Activated CD4-positive, alpha-beta T cell treated with anti-CD3 and anti-CD28 coated beads for 36 hours (primary cell): Measurements from ENCODE around the gene RASSF5. TPM values are rescaled to one million over a fixed set of nuclear protein-coding genes. Genes with fewer than 3 reads are reported as not detected.

Experiments
- ATAC-seq: fragments of 200-7000 bp; cut with Tn5 transposase; one replicate; pipeline ENCODE4 v1.10.0; 2021; ENCODE audit warnings: mild to moderate bottlenecking, moderate library complexity
- CTCF ChIA-PET: fragments of 350-600 bp; sonication (Branson Sonifier 250); formaldehyde crosslinking; loops from one replicate; lab custom pipeline; 2021; ENCODE audit warnings: antibody characterized with exemption; lab: Charles Lee
- POLR2A ChIA-PET: fragments of 350-600 bp; sonication (Branson Sonifier 250); formaldehyde crosslinking; loops from one replicate; lab custom pipeline; 2021; ENCODE audit warnings: antibody characterized with exemption, inconsistent platforms; lab: Charles Lee
- DNase-seq: peaks from one replicate; pipeline ENCODE4 v3.0.0-alpha.2; 2020
- H3K27ac Mint-ChIP-seq: one replicate; pipeline ENCODE4 v1.8.0; 2021; ENCODE audit warnings: mixed read lengths
- H3K27me3 Mint-ChIP-seq: one replicate; pipeline ENCODE4 v1.8.0; 2021; ENCODE audit warnings: mixed read lengths
- H3K36me3 Mint-ChIP-seq: one replicate; pipeline ENCODE4 v1.8.0; 2021; ENCODE audit warnings: low read depth, mixed read lengths
- H3K4me1 Mint-ChIP-seq: one replicate; pipeline ENCODE4 v1.8.0; 2021; ENCODE audit warnings: mixed read lengths
- H3K4me3 Mint-ChIP-seq: one replicate; pipeline ENCODE4 v1.8.0; 2021; ENCODE audit warnings: mild to moderate bottlenecking, moderate library complexity, mixed read lengths
- H3K9me3 Mint-ChIP-seq: one replicate; pipeline ENCODE4 v1.8.0; 2021; ENCODE audit warnings: low read depth, mixed read lengths
- intact Hi-C, 2 experiments: fragments of 100-400 bp; cut with DNase I in 1 of 2; cut with micrococcal nuclease in 1 of 2; formaldehyde crosslinking; loops; one replicate each; pipeline versions ENCODE4 v1.14.2 to v1.15.1; 2022 to 2024; cut with DNase I, micrococcal nuclease
- total RNA-seq, 2 experiments: library from RNA; stranded (reverse); gene quantifications; one replicate each; pipeline ENCODE4 v1.2.3, GENCODE V29; 2021

The RASSF5 gene
- total RNA-seq, 2 experiments from 2014 or later = 223 to 239 TPM

DNA sequence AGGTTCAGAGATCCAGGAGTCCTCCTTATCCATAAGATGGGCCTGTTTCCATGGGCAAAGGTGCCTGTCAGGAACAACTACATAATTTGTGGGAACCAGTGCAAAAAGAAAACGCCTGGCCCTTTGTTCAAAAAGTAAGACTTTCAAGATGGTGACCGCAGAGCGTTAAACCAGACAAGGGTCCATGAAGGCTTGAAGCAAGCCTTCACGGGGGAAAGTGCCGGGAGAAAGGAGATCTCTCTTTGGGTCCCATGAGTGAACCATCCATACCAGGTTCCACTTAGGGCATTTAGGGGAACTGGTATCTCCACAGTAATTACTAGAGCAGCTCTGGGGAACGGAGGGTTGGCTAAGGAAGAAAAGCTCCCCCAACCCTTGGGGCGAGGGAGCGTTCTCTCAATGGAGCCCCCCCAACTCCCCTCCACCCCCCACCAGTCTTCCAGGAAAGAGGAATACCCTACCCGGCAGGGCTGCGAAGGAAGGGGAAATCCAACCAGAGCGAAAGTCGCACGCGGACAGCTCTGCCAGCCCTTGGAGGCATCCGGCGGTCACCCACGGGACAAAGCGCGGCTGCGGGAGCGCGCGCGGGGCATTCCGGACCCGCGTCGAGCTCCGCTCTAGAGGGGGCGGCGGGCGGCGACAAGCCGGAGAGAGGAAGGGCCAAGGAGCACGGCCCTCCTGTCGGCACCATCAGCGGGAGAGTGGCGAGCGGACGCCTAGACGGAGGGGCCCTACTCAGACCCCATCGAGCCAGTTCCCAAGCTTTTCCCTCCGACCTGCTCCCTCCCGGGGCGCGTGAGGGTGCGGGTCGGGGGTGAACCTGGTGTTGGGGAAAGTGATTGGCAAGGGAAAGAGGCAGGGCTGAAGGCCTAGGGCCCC, 687 bp upstream of the RASSF5 start:
- ChIA-PET POLR2A (interaction anchor here (0.5 to 0.6 kb wide), 3 partner anchors 63 to 206 kb away, joined by 3 to 6 read pairs (median 3); no protein-coding TSS in a partner anchor), CTCF (interaction anchor here (0.6 to 3.0 kb wide), 21 partner anchors 8 to 368 kb away, joined by 3 to 16 read pairs (median 4); partner anchors contain the start of gene IKBKE)
- H3K36me3 Mint-ChIP-seq = no peaks in the 10 kb centered on the region
- peak overlapping the region; percentile 49 for H3K27ac Mint-ChIP-seq
- ATAC-seq = peak; percentile 6
- H3K4me1 Mint-ChIP-seq = peaks cover 47% of the 10 kb centered on the region
- intact Hi-C loops = loop anchor here (1.0 to 5.0 kb wide), 5 partner anchors 36 to 129 kb away; partner anchors contain the start of genes IKBKE (in 2 of the 2), DYRK3 (in 1 of the 2) and EIF2D (in 1 of the 2)
- H3K4me3 Mint-ChIP-seq = peak overlapping the region; percentile 60
- peak; percentile 47 for DNase-seq
- peaks cover 28% of the 10 kb centered on the region for H3K27me3 Mint-ChIP-seq
- no peaks in the 10 kb centered on the region for H3K9me3 Mint-ChIP-seq

DNA sequence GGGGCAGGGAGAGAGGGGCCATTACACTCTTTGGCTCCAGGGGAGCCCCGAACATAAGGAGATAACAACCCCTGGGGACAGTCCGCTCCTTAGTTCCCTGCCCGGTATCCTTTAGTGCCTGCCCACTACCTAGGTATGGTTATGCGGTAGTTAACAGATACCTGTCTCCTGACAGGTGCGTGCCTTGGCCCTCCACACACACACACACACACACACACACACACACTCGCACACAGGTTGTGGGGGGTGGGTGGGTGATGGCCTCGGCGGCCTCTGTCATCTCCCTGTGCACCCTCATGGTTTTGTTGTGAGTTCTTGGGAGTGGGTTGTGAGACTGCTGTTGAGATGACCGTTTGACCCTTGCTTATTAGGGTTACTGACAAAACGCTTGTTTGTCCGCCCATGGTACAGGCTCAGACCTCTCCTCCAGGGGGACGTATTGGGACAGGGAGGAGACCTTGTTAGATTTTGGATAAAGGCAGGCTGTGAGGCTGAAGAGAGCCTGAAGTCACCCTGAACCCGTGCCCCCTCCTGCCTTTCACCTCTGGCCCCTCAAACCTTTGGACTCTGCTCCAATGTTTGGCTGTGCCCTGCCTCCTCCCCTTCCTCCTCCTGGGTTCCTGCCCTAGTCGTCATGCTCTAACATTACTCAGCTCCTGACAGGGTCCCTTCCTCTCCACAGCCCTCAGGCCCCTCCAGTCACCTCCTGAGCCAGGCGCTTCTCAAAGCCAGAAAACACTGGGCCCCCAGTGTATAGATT, 979 bp downstream of the RASSF5 start:
- Mint-ChIP-seq H3K9me3 (no peaks in the 10 kb centered on the region), H3K27ac (no peak overlapping the region), H3K4me1 (peaks cover 45% of the 10 kb centered on the region), H3K36me3 (no peaks in the 10 kb centered on the region), H3K4me3 (peak overlapping the region; percentile 63), H3K27me3 (peaks cover 31% of the 10 kb centered on the region)
- POLR2A ChIA-PET = no interaction called here
- CTCF ChIA-PET = no interaction called here
- ATAC-seq (no peak), DNase-seq (no peak)
- intact Hi-C loops = loop anchor here in 1 of 2 experiments (5.0 kb wide), 1 partner anchor 44 kb away; no protein-coding TSS in a partner anchor

- Mint-ChIP-seq H3K9me3 (no peaks in the 10 kb centered on the region), H3K27ac (no peak overlapping the region), H3K27me3 (peaks cover 31% of the 10 kb centered on the region), H3K4me1 (peaks cover 38% of the 10 kb centered on the region), H3K36me3 (no peaks in the 10 kb centered on the region), H3K4me3 (peak overlapping the region; percentile 63)
- POLR2A ChIA-PET = no interaction called here
- no peak for DNase-seq
- CTCF ChIA-PET = interaction anchor here (0.6 to 1.1 kb wide), 3 partner anchors 14 to 75 kb away, joined by 3 to 5 read pairs (median 4); no protein-coding TSS in a partner anchor
- ATAC-seq = no peak
- intact Hi-C loops = loop anchor here in 1 of 2 experiments (1.0 to 5.0 kb wide), 2 partner anchors 10 to 43 kb away; no protein-coding TSS in a partner anchor
These were observed 1.6 kb downstream of the RASSF5 start for GRCh38 chr1:206508956-206509355.

- intact Hi-C loops = loop anchor here in 1 of 2 experiments (1.0 to 5.0 kb wide), 2 partner anchors 10 to 43 kb away; no protein-coding TSS in a partner anchor
- Mint-ChIP-seq H3K4me3 (no peak overlapping the region), H3K36me3 (no peaks in the 10 kb centered on the region), H3K4me1 (peaks cover 31% of the 10 kb centered on the region), H3K9me3 (no peaks in the 10 kb centered on the region), H3K27me3 (peaks cover 31% of the 10 kb centered on the region), H3K27ac (no peak overlapping the region)
- ATAC-seq (no peak), DNase-seq (no peak)
- POLR2A ChIA-PET = no interaction called here
- CTCF ChIA-PET = interaction anchor here (0.6 to 1.1 kb wide), 3 partner anchors 13 to 74 kb away, joined by 3 to 5 read pairs (median 4); no protein-coding TSS in a partner anchor
These were observed 2.4 kb downstream of the RASSF5 start for GRCh38 chr1:206509612-206510257.

- peaks cover 25% of the 10 kb centered on the region for H3K4me1 Mint-ChIP-seq
- ChIA-PET POLR2A (no interaction called here), CTCF (interaction anchor here (0.7 kb wide), 1 partner anchor 31 kb away, joined by 3 read pairs; no protein-coding TSS in a partner anchor)
- peaks cover 27% of the 10 kb centered on the region for H3K27me3 Mint-ChIP-seq
- H3K9me3 Mint-ChIP-seq = no peaks in the 10 kb centered on the region
- H3K27ac Mint-ChIP-seq = no peak overlapping the region
- no peaks in the 10 kb centered on the region for H3K36me3 Mint-ChIP-seq
- ATAC-seq (no peak), DNase-seq (no peak)
- intact Hi-C loops = no loop called here
- H3K4me3 Mint-ChIP-seq = no peak overlapping the region
These were observed 3.0 kb downstream of the RASSF5 start for GRCh38 chr1:206510371-206510770.

- intact Hi-C loops = no loop called here
- no peak for DNase-seq
- ChIA-PET POLR2A (interaction anchor here (0.6 kb wide), 1 partner anchor 541 kb away, joined by 4 read pairs; the partner anchor contains the start of gene PFKFB2), CTCF (interaction anchor here (0.6 to 1.4 kb wide), 2 partner anchors 26 to 155 kb away, joined by 3 to 4 read pairs; no protein-coding TSS in a partner anchor)
- Mint-ChIP-seq H3K27ac (no peak overlapping the region), H3K36me3 (no peaks in the 10 kb centered on the region), H3K4me1 (peaks cover 17% of the 10 kb centered on the region), H3K9me3 (no peaks in the 10 kb centered on the region), H3K4me3 (no peak overlapping the region), H3K27me3 (peaks cover 25% of the 10 kb centered on the region)
- ATAC-seq = no peak
These were observed 4.2 kb downstream of the RASSF5 start for GRCh38 chr1:206511362-206512057.

GRCh38 chr1:206512058-206512850, 4.9 kb downstream of the RASSF5 start:
- Mint-ChIP-seq H3K4me3 (no peak overlapping the region), H3K9me3 (no peaks in the 10 kb centered on the region), H3K27ac (no peak overlapping the region), H3K27me3 (peaks cover 25% of the 10 kb centered on the region), H3K4me1 (peaks cover 10% of the 10 kb centered on the region), H3K36me3 (no peaks in the 10 kb centered on the region)
- intact Hi-C loops = no loop called here
- no peak for ATAC-seq
- ChIA-PET CTCF (interaction anchor here (0.6 to 1.4 kb wide), 5 partner anchors 11 to 445 kb away, joined by 3 to 4 read pairs (median 4); no protein-coding TSS in a partner anchor), POLR2A (no interaction called here)
- DNase-seq = no peak

DNA sequence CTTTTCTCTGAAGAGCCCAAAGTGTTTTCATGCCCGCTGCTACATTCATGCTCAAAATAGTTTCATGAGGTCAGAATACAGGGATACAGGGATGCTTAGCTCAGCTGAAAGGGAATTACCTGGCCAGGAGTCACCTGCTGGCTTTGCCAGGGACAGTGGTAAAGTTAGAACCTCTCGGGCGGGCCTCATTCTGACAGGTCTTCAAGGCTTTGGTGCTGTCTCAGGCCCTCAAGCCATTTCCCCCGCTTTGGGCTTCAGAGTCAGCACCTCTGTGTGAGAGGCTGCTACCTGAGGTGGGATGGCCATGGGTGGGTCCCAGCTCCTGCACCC, 5.5 kb downstream of the RASSF5 start:
- ATAC-seq (no peak), DNase-seq (no peak)
- intact Hi-C loops = no loop called here
- Mint-ChIP-seq H3K27ac (no peak overlapping the region), H3K36me3 (no peaks in the 10 kb centered on the region), H3K4me1 (peaks cover 10% of the 10 kb centered on the region), H3K4me3 (no peak overlapping the region), H3K9me3 (no peaks in the 10 kb centered on the region), H3K27me3 (peaks cover 25% of the 10 kb centered on the region)
- POLR2A ChIA-PET = no interaction called here
- CTCF ChIA-PET = interaction anchor here (0.6 to 1.4 kb wide), 4 partner anchors 10 to 446 kb away, joined by 3 to 4 read pairs (median 4); no protein-coding TSS in a partner anchor

DNA sequence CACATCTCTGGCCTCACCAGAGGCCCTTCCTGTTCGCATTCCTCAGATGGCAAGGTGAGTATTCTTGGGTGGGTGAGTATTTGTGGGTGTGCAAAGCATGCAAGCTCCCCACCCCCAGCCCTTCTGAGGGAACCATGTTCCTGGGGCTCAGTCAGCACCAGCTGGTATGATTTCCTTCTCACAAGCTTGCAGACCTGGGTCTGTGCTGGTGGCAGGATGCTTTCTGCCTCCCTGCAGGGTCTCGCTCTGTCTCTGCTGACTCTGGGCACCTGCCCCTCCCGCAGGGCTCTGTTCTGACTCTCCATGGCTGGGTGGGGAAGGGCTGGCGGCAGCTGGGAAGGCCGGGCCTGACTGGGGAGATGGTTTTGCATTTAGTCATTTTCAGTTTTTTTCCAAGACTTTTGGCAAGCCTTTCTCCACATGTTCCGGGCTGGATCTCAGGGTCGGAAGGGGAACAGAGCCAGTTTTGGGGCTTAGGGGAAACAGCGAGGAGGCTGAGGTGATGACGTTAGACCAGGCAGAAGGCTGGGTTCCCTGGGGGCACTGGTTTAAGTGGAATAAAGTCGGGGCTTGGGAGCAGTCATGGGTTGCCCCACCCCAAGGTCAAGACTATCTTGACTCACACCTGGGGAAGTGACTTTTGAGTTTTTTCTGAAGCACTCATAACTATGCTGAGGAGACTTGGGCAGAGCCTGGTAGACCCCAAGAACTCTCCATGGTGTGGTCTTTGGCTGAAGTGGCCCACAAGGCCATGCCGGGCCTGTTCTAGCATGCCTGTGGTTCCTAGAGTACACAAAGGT, 6.2 kb downstream of the RASSF5 start:
- no peak for ATAC-seq
- POLR2A ChIA-PET = no interaction called here

More for the DNA sequence above, 6.2 kb downstream of the RASSF5 start:
- Mint-ChIP-seq H3K4me3 (no peak overlapping the region), H3K27me3 (peaks cover 21% of the 10 kb centered on the region), H3K27ac (no peak overlapping the region), H3K36me3 (no peaks in the 10 kb centered on the region), H3K9me3 (no peaks in the 10 kb centered on the region), H3K4me1 (peaks cover 6% of the 10 kb centered on the region)
- CTCF ChIA-PET = interaction anchor here (0.6 to 1.0 kb wide), 2 partner anchors 71 to 446 kb away, joined by 4 read pairs; no protein-coding TSS in a partner anchor
- DNase-seq = no peak
- intact Hi-C loops = no loop called here
